Stimulated activated CD8-positive, alpha-beta memory T cell treated with anti-CD3 and anti-CD28 coated beads, Interleukin-12 subunit alpha, Interleukin-12 subunit beta, amount 100 ng/mL, for 24 hours (primary cell): ENCODE results near the gene WWOX.

Experiments
- DNase-seq: peaks from one replicate; pipeline ENCODE4 v3.0.0-alpha.2; 2020; ENCODE audit errors: extremely low read depth

The WWOX gene

DNA sequence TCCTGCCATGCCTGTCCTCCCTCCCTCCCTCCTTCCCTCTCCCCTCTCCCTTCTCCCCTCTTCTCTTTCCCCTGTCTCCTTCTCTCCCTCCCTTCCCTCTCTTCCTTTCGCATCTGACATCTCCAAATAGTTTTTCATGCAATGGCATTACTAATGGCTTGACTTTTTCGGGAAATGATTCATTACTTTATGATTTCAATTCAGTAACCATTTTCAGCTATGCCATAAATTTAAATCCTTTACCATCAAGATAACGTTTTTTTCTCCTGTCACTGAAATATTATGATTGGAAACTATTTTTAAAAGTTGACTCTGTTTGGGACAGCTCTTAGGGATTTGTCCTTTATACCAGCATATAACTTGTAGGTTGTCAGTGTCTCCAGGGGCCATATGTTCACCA, 201.0 kb downstream of the WWOX start:
- DNase-seq, result no peak

DNA sequence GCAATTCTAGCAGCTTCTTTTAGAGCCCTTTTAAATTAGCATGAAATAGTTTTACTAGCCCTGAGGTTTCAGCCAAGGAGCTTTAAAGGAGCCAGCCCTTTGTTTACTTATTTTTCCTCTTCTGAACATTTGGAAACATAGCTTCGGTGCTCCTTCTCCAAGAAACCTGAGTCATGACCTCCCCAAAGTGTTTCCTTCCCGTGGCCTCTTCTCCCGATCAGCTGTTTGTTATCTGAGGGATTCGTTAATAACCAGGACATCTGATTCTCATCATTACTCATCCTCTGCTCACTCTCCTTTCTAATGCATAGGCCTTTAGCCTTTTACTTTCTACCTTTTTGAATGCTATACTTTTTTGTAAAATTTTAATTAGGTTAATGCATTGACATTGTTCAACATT, 204.5 kb downstream of the WWOX start:
- DNase-seq, result no peak

DNA sequence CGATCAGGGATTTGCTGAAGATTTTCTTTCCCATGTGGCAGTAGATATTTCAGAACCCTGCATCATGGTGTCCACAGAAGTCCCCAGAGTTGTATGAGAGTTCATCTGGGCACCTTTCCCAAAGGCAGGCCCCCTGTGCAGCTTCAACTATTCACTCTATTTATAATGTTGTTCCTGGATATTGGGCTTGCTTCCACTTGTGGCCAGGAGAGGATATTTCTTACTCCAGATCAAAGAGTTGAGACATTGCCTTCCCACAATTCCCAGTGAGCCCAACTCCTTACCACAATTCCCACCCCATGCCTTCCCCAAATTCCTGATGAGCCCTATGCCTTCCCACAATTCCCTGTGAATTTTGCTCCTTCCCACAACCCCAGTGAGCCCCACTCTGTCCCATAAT, 206.9 kb downstream of the WWOX start:
- no peak for DNase-seq

DNA sequence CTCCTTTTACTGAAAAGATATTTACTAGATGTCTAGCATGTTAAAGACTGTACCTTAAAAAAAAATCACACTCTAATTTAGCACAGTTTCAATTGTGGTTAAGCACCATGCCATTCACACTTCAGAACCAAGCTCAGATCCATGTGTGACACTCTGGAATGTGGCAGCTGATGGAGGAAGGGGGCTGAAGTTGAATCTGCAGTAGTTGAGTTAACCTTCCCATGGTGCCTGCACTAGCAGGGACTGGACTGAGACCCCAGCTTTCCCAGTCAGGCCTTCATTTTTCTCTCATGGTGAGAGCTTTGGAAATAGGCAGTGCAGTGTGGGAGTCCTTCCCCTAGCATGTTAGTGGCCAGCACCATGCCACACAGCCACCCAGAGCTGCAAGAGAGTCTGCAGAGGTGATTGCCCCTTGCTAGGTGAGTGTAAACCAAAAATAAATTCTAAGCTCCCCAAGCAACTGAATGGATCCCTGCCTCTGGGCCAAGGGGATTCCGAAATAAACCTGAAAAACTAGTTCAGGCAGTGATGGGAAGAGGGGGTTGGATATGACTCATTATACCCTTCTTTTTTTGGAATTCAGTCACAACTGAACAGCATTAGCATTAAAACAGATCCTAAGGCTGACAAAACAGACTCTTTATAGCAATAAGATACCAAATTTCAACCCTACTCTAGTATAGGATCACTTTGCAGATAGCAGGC, 208.5 kb downstream of the WWOX start:
- DNase-seq, result no peak

DNA sequence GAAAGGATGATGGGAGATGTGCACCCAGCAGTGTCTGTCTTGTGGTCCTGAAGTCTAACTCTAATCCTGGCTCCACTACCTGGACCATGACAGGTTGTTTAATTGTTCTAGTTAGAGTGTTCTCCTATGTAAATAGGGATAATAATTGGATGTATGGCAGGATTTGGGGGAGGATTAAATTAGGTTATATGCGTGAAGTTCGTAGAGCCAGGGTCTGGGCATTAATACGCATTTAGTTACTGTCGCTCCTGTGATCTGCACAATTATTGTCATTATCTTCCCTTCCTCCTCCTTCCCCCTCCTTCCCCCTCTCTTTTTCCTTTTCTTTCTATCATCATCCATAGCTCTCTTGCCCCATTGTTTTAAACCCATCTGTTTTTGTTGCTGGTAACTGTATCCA, 210.3 kb downstream of the WWOX start:
- no peak for DNase-seq

DNA sequence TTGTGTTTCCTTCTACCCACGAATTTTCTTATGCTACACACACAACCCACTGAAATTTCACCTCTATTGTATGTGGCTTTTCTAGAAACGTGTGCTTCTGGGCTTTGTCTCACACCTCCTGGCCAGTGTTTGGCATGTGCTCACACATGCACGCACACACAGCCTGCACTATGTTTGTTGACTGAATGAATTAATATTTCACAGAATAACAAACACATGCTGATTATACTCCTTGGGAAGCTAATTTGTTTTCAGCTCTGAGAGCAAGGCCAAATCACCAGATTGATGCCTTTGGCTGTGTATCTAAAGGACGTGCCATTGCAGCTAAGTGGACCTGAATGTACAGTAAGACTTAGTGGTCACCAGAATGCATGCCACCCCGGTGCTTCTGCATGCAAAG, 210.7 kb downstream of the WWOX start:
- DNase-seq, result no peak

DNA sequence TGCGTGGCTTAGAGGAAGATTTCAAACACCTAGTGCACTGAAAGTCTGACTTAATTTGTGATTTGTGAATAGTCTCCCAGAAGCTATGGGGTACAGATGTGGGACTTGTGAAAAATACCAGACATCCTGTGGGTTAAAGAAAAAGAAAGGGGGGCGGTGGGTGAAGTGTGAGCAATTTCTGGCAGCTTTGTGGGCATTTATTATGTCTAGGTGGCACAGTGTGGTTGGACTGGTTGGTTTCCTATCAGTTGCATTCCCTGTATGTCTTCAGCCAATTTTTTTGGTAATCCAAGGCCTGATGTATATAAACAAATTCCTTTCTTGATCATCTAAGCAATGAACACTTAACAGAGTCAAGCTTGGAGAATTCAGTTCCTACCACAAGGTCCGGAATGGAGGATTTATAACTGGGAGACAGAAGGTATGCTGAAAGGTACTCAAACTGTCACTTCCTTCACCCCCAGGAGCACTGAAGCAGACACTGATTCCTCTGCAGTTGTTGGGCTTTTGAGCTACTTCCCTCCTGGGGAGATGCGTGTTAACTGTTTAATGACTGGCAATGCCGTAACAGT, 211.6 kb downstream of the WWOX start:
- DNase-seq, result no peak

DNA sequence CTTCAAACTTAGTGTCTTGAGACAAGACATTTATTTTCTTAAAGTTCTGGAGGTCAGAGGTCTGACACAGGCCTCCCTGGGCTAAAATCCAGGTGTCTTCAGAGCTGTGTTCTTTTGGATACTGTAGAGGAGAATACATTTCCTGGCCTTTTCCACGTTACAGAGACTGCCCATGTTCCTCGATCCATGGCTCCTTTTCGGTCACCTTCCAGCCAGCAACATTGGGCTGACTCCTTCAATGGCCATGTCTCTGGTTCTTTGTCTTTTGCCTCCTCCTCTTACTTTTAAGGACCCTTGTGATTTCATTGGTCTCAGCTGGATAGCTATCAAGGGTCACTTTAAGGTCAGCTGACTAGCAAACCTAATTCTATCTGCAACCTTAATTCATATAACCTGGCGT, 212.4 kb downstream of the WWOX start:
- no peak for DNase-seq

DNA sequence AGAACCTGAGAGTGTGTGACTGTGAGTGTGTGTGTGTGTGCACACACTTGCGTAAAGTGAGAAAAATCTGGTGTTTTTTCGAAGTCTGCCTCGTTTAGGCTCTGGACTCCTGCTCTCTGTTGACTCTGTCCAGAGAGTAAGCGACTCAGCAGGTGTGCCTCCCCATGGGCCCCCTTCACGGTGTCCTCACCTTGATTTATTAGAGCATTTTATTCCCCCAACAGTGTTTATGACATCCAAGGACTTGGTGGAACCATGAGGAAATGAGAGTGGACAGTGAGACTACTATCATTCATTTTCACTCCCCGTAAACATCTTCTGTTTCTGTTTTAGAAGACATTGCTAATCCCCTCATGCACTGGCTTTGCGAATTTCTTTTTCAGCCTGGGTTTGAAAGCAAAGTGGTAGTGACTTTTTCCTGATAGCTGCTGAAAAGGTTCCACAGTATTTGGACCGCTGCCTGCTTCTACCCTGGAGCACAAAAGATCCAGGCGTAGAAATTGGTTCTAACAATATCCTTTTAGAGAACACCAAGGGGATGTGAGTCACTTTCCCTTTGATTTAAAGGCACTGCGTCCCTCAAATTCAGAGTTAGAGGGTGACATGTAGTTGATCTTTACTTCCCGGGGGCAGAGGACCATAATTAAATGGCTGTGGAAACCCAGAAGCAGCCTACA, 218.2 kb downstream of the WWOX start:
- DNase-seq, result no peak

DNA sequence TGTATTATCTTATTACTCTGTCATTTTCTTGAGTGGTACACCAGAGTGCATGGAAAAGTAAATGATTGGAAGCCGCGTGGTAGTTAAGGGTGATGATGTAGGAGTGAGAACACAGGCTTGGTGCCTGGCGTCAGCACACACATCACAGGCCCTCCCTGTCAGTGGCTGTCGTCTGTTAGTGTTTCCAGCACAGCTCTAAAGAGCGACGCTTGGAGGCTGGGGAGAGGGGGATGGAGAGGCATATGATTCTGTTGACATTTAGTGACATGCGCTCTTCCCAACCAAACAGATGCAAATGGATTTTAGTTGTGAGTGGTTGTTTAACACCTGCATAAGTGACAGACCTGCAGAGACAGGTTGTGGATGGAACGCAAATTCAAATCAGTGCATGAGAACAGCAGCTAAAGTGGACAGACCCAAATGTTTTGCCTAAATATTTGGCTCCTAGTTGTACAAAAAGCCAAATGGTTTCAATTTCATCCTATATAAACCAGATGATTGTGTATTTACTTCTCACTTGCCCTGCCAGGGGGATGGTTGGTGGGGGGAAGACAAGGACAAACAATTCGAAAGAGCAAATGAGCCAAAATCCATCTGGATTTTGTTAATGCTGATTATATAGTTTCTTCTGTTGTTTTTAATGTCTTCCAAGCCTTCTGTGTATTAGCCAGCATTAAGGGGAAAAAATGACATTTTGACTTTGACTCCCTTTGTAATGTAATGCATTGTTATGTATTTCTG, 222.3 kb downstream of the WWOX start:
- DNase-seq, result no peak

DNA sequence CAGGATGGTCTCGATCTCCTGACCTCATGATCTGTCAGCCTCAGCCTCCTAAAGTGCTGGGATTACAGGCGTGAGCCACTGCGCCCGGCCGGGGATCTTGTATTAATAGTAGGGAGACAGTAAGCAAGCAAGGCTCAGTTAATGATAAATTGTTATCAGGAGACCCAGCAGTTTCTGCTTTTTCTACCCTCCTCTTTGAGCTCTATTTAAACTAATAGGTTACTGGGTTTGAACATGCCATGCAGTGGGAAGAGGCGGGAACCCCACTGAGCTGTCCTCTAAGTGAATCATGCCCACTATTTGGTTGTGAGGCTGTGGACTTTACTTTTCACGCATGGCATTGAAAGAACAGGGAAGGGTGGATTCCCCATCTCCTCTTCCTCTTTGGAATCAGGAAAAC, 223.9 kb downstream of the WWOX start:
- DNase-seq, result no peak

DNA sequence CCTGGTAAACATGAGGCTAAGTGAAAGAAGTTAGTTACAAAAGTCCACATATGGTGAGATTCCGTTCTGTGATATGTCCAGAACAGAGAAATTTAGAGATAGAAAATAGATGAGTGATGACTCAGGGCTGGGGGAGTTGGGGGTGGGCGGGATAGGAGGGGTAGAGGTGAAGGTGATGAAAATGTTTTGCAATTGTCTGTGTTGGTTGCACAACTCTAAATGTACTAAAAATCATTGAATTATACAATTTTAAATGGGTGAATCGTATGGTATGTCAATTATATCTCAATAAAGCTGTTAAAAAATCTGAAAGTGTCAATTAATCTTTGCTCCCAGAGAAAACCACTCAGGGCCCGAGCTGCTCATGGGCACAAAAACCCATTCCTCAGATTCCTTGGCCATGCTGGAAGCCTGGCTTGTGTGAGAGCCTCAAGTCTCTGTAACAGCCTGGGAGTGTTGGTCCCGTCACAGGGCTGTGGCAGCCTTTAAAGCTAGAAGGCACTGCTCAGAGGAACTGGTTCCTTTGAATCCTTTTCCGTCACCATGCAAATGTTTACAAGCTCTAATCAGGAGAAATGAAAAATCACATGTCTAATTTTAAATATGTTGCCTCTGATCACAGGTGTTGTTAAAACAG, 225.3 kb downstream of the WWOX start:
- no peak for DNase-seq

DNA sequence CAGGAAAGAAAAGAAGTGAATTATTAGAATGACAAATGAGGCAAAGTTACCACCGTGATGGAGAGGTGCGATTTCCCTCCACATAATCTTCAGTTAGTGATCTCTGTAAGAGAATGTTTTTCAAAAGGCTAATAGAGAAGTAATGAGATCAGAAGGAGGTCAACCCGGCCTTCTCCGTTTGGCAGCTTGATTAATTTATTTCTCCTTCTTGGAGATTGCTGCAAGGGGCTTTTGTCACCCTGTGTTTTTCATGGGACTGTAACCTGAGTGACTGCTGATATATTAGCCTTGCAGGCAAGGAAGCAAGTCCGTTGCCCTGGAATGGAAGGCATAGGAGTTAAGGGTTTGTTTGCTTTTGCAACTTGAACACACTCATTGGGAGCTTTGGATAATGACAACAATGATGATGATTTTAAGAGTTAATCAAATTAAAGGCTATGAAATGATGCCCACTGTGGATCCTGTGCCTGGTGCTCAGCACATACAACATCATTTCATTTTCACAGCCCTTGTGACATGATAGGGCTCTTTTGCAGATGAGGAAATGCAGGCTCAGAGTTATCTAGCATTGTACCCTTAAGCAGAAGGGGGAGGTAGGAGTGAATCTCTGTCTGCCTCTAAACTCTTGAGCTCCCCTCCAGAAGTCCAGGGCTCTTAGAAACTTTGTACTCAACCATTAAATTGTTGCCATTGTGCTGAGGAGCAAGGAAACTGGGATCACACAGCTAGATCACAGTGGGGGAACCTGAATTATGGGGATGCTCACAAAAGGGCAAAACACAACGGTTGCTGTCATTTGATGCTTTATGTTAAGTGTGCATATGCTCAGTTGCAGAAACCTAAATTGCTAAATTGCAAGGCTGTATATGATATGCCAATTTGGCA, 226.3 kb downstream of the WWOX start:
- no peak for DNase-seq

DNA sequence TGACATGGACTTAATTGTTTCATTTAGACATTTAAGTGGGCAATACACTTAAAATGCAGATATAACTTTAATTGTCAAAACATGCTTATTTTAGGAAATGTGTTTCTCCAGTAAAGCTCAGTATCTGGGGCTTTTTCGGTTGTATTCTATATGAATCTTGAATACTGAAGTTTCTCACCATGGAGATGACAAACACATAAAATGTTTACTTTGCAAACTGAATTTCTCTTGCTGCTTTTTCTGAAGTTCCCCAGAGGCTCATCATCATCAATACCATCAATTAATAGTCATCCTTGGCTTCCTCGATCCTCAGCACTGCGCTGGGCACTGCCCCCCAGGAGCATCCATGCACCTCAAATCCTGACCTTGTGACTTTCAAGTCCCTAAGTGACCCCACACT, 227.3 kb downstream of the WWOX start:
- no peak for DNase-seq

DNA sequence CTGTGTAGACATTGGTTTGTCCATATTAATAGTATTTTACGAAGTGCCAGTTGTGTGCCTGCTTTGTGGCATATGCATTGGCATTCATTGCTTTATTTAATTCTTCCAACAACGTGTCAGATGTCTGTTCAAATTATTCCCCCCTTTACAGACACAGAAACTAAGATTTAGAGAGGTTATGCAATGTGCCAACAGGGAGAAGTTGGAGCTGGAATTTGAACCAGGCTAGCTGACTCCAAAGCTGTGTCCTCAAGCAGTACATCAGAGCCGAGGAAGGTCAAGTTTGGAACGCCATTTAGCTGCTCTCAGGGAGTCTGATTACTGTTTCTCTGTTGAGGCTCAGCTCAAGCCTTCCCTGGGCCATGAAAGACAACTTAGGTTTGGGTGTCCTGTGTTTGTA, 232.3 kb downstream of the WWOX start:
- DNase-seq, result no peak

DNA sequence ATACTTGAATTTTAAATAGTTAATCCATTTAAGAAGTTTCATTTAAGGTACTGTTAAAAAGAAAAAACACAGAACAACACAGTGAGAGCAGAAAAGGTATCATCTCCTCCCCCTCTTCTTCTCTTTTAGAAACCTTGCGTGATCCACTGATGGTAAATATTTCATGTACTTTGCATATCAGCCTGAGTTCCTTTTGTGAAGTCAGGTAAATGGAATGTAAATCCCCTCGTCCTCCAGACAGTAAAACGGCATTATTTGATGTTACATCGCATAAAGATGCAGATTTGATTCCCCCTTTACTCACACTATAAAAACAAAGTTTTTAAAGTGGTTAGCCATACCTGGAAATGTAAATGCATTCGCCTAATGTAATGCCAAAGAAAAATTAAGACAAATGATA, 234.4 kb downstream of the WWOX start:
- DNase-seq, result no peak

DNA sequence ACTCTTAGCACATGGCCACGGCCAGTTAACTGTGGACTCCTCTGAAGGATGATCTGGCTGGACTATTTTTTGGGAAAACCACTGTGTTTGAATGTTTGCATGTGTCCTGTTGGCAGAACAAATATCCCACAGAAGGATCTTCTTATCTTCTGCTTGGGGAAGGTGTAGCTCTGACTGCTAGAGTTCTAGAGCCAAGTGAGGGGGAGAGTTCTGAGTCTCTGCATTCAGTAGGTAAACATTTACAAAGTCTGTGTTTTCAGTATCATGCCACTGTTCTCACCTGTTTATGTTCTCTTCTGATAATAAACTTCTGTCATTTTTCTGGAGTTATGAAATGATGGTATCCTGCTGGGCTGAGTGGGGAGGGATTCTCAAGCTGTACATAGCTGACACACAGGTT, 241.1 kb downstream of the WWOX start:
- no peak for DNase-seq

DNA sequence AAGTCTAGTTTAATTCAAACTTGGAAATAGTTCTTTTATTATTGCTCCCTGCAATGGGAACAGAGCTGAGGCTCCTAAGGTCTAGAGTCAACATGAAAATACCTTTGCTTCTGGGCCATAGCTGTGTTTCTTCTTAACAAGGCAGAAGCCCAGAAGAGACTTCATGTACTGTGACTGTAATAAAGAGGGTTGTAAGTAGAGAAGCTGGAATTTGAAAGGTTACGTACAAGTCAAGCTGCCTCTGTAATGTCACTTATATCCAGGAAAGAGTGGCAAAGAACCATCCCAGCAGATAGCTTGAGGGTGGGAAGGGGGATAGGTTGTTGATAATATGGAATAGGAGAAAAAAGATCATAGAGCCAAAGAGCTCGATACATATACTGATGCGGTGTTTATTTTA, 248.6 kb downstream of the WWOX start:
- DNase-seq, result no peak

DNA sequence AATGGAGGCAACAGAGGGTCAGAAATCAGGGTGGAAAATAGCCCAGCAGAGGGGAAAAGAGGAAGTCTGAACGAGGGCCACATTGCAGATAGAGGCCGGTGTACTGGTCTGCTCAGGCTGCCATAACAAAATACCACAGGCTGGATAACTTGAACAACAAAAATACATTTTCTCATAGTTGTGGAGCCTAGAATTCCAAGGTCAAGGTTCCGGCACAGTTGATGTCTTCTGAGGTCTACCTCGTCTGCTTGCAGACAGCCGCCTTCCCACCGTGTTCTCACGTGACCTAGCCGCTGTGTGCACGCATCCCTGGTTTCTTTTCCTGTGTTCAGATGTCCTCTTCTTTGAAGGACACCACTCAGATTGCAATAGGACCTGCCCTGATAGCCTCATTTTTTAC, 249.4 kb downstream of the WWOX start:
- no peak for DNase-seq

DNA sequence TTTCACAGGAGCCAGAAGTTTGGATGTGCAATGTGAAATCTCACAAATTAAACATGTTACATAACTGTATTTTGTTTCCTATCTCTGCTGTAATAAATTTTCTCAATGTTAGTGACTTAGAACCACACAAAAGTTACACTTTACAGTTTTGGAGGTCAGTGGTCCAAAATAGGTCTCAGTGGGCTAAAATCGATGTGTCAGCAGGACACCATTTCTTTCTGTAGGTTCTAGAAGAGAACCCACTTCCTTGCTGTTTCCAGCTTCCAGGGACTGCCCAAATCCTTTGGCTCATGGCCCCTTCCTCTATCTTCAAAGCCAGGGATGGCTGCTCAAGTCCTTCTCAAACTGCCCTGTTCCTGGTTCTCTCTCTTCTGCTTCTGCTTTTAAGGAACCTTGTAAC, 252.7 kb downstream of the WWOX start:
- no peak for DNase-seq

DNA sequence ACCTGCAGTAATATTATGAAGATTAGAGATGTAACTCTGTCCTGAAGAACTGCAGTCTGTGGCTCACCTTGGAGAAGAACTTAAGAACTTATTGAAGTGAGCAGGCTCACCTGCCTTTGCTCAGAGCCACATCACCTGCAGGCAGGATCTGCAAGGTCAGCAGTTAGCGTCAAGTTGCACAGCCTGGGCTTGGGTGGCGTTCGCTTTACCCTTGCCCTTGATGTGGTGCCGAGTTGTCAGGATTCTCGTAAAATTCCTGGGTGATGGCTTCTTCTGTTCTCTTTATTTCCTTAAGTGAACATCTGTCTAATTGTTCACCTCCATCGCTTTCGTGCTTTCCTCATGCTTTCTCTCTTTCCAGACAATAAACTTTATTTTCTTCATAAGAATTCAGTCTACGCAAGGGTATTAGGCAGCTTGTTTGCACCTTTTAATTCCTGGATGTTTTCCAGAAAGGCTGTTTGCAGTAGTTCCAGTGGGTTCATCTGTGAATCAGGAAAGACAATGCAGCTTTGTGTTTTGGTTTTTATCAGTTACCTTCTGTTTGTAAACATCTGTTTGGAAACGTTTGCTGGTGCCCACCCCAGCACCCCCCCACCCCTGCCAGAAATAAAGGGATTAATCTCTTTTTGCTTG, 254.3 kb downstream of the WWOX start:
- no peak for DNase-seq
